OCI-LY3 (cell line): ENCODE results near the gene METAP1.

ENCODE experiments used
- CTCF ChIP-seq: fragments of 200-600, 300-600 bp; sonication (generic); IDR thresholded peaks from 2 replicates; pipeline ENCODE4 v1.5.1; 2014; ENCODE audit warnings: antibody characterized with exemption, low read length, low read depth
- EZH2phosphoT487 ChIP-seq: fragments of 200-600 bp; shearing (Covaris generic); IDR thresholded peaks from 2 replicates; pipeline ENCODE4 v1.6.1; 2018; ENCODE audit warnings: antibody characterized with exemption, mixed run types, low read depth

GRCh38 chr4:99029852-99030251, 34.3 kb downstream of the METAP1 start:
- no peak for TF ChIP-seq CTCF
- TF ChIP-seq EZH2phosphoT487 = no peak
